GM12878 (cell line): ENCODE results near the gene TTC39A. TPM values are rescaled to one million over a fixed set of nuclear protein-coding genes. Genes with fewer than 3 reads are reported as not detected.

Experiments
- ATAC-seq: fragments of 200-7000 bp; cut with Tn5 transposase; 3 replicates; pipeline ENCODE4 v1.9.1; 2020; ENCODE audit warnings: mild to moderate bottlenecking, moderate library complexity
- BruUV-seq: library from RNA; stranded (reverse); fragments of 400-500 nt; replicated peaks from 2 replicates; lab custom pipeline; 2021; lab: Mats Ljungman, UMichigan
- CTCF ChIA-PET: fragments of 300-600 bp; sonication (Branson Sonifier 250); formaldehyde crosslinking; extraction: SDS; loops from one replicate; lab custom pipeline; 2021; ENCODE audit warnings: inconsistent platforms; lab: Yijun Ruan, JAX
- POLR2A ChIA-PET: fragments of 350-600 bp; formaldehyde crosslinking; extraction: SDS; loops from one replicate; lab custom pipeline; 2021; ENCODE audit warnings: inconsistent platforms; lab: Charles Lee
- RAD21 ChIA-PET: fragments of 300-600 bp; sonication (Branson Sonifier 250); formaldehyde crosslinking; loops from one replicate; lab custom pipeline; 2023; ENCODE audit warnings: antibody characterized with exemption; ENCODE audit not compliant: unreplicated experiment; lab: Charles Lee
- SMC1A ChIA-PET: fragments of 300-600 bp; sonication (Branson Sonifier 250); formaldehyde crosslinking; loops from one replicate; lab custom pipeline; 2023; ENCODE audit not compliant: unreplicated experiment, uncharacterized antibody; lab: Charles Lee
- DNase-seq: peaks from one replicate; pipeline ENCODE4 v3.0.0-alpha.2; 2011; ENCODE audit warnings: low read depth, low spot score
- FAIRE-seq: peaks from 3 replicates; lab custom pipeline; 2011; peaks lifted over from hg19 to GRCh38; lab: Jason Lieb, UNC
- H2AFZ ChIP-seq: 2 replicates; pipeline ENCODE4 v1.6.0; 2011; ENCODE audit warnings: low read depth, low read length, control low read depth; ENCODE audit not compliant: control insufficient read depth
- H3K27ac ChIP-seq: 2 replicates; pipeline ENCODE4 v1.5.1; 2011; ENCODE audit warnings: control low read depth; ENCODE audit not compliant: control insufficient read depth, insufficient read depth
- H3K27me3 ChIP-seq, 2 experiments: replicated peaks in 1 of 2; 2 replicates each; pipeline versions ENCODE4 v1.6.0 to v1.6.1; 2011; ENCODE audit warnings: low read length in 1 of 2; ENCODE audit not compliant: control insufficient read depth in 2 of 2, insufficient read depth in 2 of 2
- H3K36me3 ChIP-seq, 2 experiments: 2 replicates each; pipeline ENCODE4 v1.5.1; 2011; ENCODE audit warnings: low read length in 1 of 2; ENCODE audit not compliant: control insufficient read depth in 2 of 2, insufficient read depth in 2 of 2
- H3K4me1 ChIP-seq: 2 replicates; pipeline ENCODE4 v1.6.1; 2011; ENCODE audit warnings: mild to moderate bottlenecking, low read length, moderate library complexity, mixed read lengths; ENCODE audit not compliant: control insufficient read depth, insufficient read depth
- H3K4me2 ChIP-seq: 2 replicates; pipeline ENCODE4 v1.6.0; 2011; ENCODE audit warnings: control low read depth; ENCODE audit not compliant: control insufficient read depth, insufficient read depth
- H3K4me3 ChIP-seq: fragments of 200-600 bp; sonication (generic); 2 replicates; pipeline ENCODE4 v1.5.1; 2016
- H3K79me2 ChIP-seq: 2 replicates; pipeline ENCODE4 v1.6.0; 2011; ENCODE audit warnings: low read length; ENCODE audit not compliant: control insufficient read depth, insufficient read depth
- H3K9ac ChIP-seq: 2 replicates; pipeline ENCODE4 v1.8.0; 2011; ENCODE audit warnings: low read length, control low read depth, mixed read lengths; ENCODE audit not compliant: control insufficient read depth, insufficient read depth
- H3K9me3 ChIP-seq: replicated peaks from 3 replicates; pipeline ENCODE4 v1.5.1; 2011; ENCODE audit warnings: mild to moderate bottlenecking, low read length; ENCODE audit not compliant: control insufficient read depth, insufficient read depth
- H4K20me1 ChIP-seq: 2 replicates; pipeline ENCODE4 v1.6.0; 2011; ENCODE audit not compliant: control insufficient read depth, insufficient read depth
- BCL3 ChIP-seq: IDR thresholded peaks from 2 replicates; pipeline ENCODE4 v1.6.1; 2011; ENCODE audit warnings: borderline replicate concordance, low read depth, mild to moderate bottlenecking, moderate library complexity, low read length; ENCODE audit not compliant: insufficient read depth, poor library complexity, severe bottlenecking
- FOXK2 ChIP-seq: fragments of 450-650 bp; IDR thresholded peaks from 2 replicates; pipeline ENCODE4 v1.6.1; 2017; ENCODE audit warnings: mild to moderate bottlenecking, moderate library complexity
- GABPA ChIP-seq: IDR thresholded peaks from 2 replicates; pipeline ENCODE4 v1.6.1; 2014; ENCODE audit warnings: antibody characterized with exemption, low read depth, mild to moderate bottlenecking, inconsistent platforms
- MEF2A ChIP-seq: IDR thresholded peaks from 2 replicates; pipeline ENCODE4 v1.6.1; 2011; ENCODE audit warnings: low read depth, mild to moderate bottlenecking, low read length, moderate library complexity; ENCODE audit not compliant: insufficient read depth
- MYC ChIP-seq: IDR thresholded peaks from 2 replicates; pipeline ENCODE4 v1.6.1; 2011; ENCODE audit warnings: mild to moderate bottlenecking, low read length, moderate library complexity, inconsistent platforms; ENCODE audit not compliant: insufficient read depth, insufficient replicate concordance, insufficient read length, severe bottlenecking
- NBN ChIP-seq: fragments of 450-650 bp; IDR thresholded peaks from 2 replicates; pipeline ENCODE4 v1.6.1; 2016
- NKRF ChIP-seq: fragments of 450-650 bp; conservative IDR thresholded peaks from 2 replicates; pipeline ENCODE4 v1.6.1; 2017; ENCODE audit warnings: mild to moderate bottlenecking, moderate library complexity
- WRNIP1 ChIP-seq: IDR thresholded peaks from 2 replicates; pipeline ENCODE4 v1.6.1; 2011; ENCODE audit warnings: low read depth, low read length, improper control_type of control experiment, borderline replicate concordance
- YY1 ChIP-seq: IDR thresholded peaks from 2 replicates; pipeline ENCODE4 v1.6.1; 2011; ENCODE audit warnings: low read depth, mild to moderate bottlenecking, low read length
- WGBS: methylation state at CpG from one replicate; pipeline ENCODE4 v1.1.6; 2016; ENCODE audit warnings: low lambda C conversion rate; ENCODE audit not compliant: insufficient replicate concordance, insufficient coverage; ENCODE audit errors: missing lambda C conversion rate; 5-methylcytosine and 5-hydroxymethylcytosine counted together
- in situ Hi-C: fragments of 300-500 bp; cut with MboI; formaldehyde crosslinking; loops from 9 replicates; pipeline ENCODE4 v1.14.3; 2018; ENCODE audit warnings: mixed read lengths
- intact Hi-C: fragments of 100-400 bp; cut with micrococcal nuclease; formaldehyde crosslinking; loops from one replicate; pipeline ENCODE4 v1.14.2; 2022; ENCODE audit not compliant: unreplicated experiment
- polyA plus RNA-seq, 11 experiments: library from polyadenylated mRNA; depleted of rRNA in 4 of 11; unstranded in 6 of 11; stranded (reverse) in 5 of 11; fragments of >200 nt; fragmentation: Nextera tagmentation in 4 of 11; fragmentation: Illumina TruSeq in 1 of 11; extraction: Ambion mirVana in 4 of 11; extraction: Trizol in 1 of 11; gene quantifications; 1 replicate in 1 of 11; 2 replicates in 10 of 11; pipeline versions ENCODE4 v1.2.1 to v1.2.3, GENCODE V29; 2011 to 2016; ENCODE audit warnings: inconsistent platforms in 2 of 11, missing spikeins in 2 of 11, low read depth in 1 of 11
- total RNA-seq, 4 experiments: library from RNA; depleted of rRNA in 3 of 4; stranded (reverse); fragments of >200 nt in 3 of 4; fragmentation: Illumina TruSeq in 1 of 4; extraction: Trizol in 1 of 4; gene quantifications; 2 replicates each; pipeline versions ENCODE4 v1.2.1 to v1.2.3, GENCODE V29; 2013 to 2021
- TF ChIP-seq, protein P1 (sequence below): fragments of 450-650 bp; IDR thresholded peaks from 2 replicates; pipeline ENCODE4 v1.6.1; 2014; ENCODE audit warnings: mild to moderate bottlenecking
- TF ChIP-seq, protein P2 (sequence below): fragments of 450-650 bp; IDR thresholded peaks from 2 replicates; pipeline ENCODE4 v1.6.1; 2016; ENCODE audit warnings: mild to moderate bottlenecking

Gene TTC39A
- total and polyA plus RNA-seq, 10 of the 15 experiments (the other 5 are each of a cell fraction or from before 2014, with no cell fraction given): 0.18 to 3.0 (median 1.2) TPM

DNA sequence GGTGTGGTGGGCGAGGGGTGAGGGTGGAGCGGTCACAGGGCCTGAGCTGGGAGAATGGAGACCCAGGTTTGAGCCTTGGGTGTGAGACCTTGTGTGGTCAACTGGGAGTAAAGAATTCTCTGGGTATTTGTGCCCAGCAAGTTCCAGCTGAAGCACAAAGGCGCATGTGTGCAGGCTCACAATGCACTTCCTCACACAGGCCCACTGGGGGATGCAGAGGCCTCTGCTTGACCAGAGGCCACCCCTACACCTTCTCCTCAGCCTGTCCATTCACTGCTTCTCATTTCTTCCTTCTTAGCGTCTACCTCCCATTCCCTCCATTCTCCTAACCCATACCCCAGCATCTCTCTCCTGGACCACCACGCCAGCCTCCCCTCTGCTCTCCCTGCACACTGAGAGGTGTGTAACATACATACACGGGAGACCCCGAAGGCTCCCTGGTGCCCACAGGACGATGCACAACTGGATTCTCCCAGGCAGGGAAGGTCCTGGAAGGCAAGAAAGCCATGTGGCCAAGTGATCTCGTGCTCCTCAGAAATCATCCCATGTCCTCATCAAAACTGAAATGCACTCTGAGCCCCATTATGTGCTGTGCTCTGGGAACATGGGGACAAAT lies 12.3 kb upstream of the TTC39A start:
- CTCF ChIA-PET: interaction anchor here (0.8 to 0.9 kb wide), 3 partner anchors 10 to 193 kb away, joined by 3 to 4 read pairs (median 3); no protein-coding TSS in a partner anchor
- ATAC-seq (peak; percentile 9), FAIRE-seq (no peak), DNase-seq (no peak)
- RAD21 ChIA-PET: no interaction called here
- H2AFZ ChIP-seq: no peak overlapping the region
- H3K4me1 ChIP-seq: peaks cover 18% of the 10 kb centered on the region
- H3K9me3 ChIP-seq: no peaks in the 10 kb centered on the region
- WGBS: 86% methylated on average over 9 of the region's 9 CpGs
- no peaks in the 10 kb centered on the region for H4K20me1 ChIP-seq
- POLR2A ChIA-PET: no interaction called here
- H3K36me3 ChIP-seq: no peaks in the 10 kb centered on the region
- SMC1A ChIA-PET: interaction anchor here (1.4 kb wide), 1 partner anchor 38 kb away, joined by 4 read pairs; no protein-coding TSS in a partner anchor
- H3K4me3 ChIP-seq: no peak overlapping the region
- no peak overlapping the region for H3K27ac ChIP-seq
- no peak overlapping the region for H3K9ac ChIP-seq
- no TSS peak for BruUV-seq
- in situ Hi-C loops (no loop called here), intact Hi-C loops (loop anchor here (10.0 kb wide), 1 partner anchor 432 kb away; no protein-coding TSS in a partner anchor)
- no peaks in the 10 kb centered on the region for H3K79me2 ChIP-seq
- no peak overlapping the region for H3K4me2 ChIP-seq
- H3K27me3 ChIP-seq: peaks cover 0 to 5% of the 10 kb centered on the region in 2 experiments; a peak in 3 of 4 replicates
- no peak for TF ChIP-seq GABPA
- TF ChIP-seq MEF2A: no peak
- TF ChIP-seq WRNIP1: no peak
- TF ChIP-seq YY1: no peak
- TF ChIP-seq FOXK2: no peak
- TF ChIP-seq MYC: no peak
- TF ChIP-seq NKRF: no peak
- no peak for TF ChIP-seq NBN
- TF ChIP-seq, protein P1, sequence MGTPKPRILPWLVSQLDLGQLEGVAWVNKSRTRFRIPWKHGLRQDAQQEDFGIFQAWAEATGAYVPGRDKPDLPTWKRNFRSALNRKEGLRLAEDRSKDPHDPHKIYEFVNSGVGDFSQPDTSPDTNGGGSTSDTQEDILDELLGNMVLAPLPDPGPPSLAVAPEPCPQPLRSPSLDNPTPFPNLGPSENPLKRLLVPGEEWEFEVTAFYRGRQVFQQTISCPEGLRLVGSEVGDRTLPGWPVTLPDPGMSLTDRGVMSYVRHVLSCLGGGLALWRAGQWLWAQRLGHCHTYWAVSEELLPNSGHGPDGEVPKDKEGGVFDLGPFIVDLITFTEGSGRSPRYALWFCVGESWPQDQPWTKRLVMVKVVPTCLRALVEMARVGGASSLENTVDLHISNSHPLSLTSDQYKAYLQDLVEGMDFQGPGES: no peak
- TF ChIP-seq, protein P2, sequence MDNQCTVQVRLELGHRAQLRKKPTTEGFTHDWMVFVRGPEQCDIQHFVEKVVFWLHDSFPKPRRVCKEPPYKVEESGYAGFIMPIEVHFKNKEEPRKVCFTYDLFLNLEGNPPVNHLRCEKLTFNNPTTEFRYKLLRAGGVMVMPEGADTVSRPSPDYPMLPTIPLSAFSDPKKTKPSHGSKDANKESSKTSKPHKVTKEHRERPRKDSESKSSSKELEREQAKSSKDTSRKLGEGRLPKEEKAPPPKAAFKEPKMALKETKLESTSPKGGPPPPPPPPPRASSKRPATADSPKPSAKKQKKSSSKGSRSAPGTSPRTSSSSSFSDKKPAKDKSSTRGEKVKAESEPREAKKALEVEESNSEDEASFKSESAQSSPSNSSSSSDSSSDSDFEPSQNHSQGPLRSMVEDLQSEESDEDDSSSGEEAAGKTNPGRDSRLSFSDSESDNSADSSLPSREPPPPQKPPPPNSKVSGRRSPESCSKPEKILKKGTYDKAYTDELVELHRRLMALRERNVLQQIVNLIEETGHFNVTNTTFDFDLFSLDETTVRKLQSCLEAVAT: no peak
- no peak for TF ChIP-seq BCL3
